HCT116 (cell line): ENCODE results near the gene SFPQ.

ENCODE experiments used
- EGR1 ChIP-seq: IDR thresholded peaks from 2 replicates; pipeline ENCODE4 v1.6.1; 2012; ENCODE audit warnings: low read depth
- EZH2 ChIP-seq: fragments of 200-600 bp; sonication (generic); IDR thresholded peaks from 2 replicates; pipeline ENCODE4 v1.6.1; 2017; ENCODE audit warnings: antibody characterized with exemption, mixed run types
- JUND ChIP-seq: IDR thresholded peaks from 2 replicates; pipeline ENCODE4 v1.6.1; 2012
- POLR2AphosphoS5 ChIP-seq: IDR thresholded peaks from 2 replicates; pipeline ENCODE4 v1.6.1; 2011; ENCODE audit warnings: mild to moderate bottlenecking, low read depth, low read length, moderate library complexity
- SIN3A ChIP-seq: IDR thresholded peaks from 2 replicates; pipeline ENCODE4 v1.6.1; 2012; ENCODE audit warnings: low read depth
- SP1 ChIP-seq: IDR thresholded peaks from 2 replicates; pipeline ENCODE4 v1.6.1; 2012; ENCODE audit warnings: low read depth
- SRF ChIP-seq: IDR thresholded peaks from 2 replicates; pipeline ENCODE4 v1.6.1; 2012; ENCODE audit warnings: low read depth
- TF ChIP-seq, protein P1 (sequence below), 3 experiments: fragments of 200-600 bp in 1 of 3; sonication (generic) in 1 of 3; IDR thresholded peaks in 2 of 3; conservative IDR thresholded peaks in 1 of 3; 2 replicates each; pipeline ENCODE4 v1.5.1; 2012 to 2017; ENCODE audit warnings: low read depth in 2 of 3, low read length in 2 of 3, antibody characterized with exemption in 1 of 3, borderline replicate concordance in 1 of 3, control low read depth in 1 of 3, mild to moderate bottlenecking in 1 of 3, mixed read lengths in 1 of 3, mixed run types in 1 of 3, moderate library complexity in 1 of 3; ENCODE audit not compliant: insufficient read depth in 1 of 3
- TF ChIP-seq, protein P2 (sequence below): IDR thresholded peaks from 2 replicates; pipeline ENCODE4 v1.6.1; 2012
- TF ChIP-seq, protein P3 (sequence below): IDR thresholded peaks from 2 replicates; pipeline ENCODE4 v1.6.1; 2012; ENCODE audit warnings: low read depth
- TF ChIP-seq, protein P4 (sequence below): IDR thresholded peaks from 2 replicates; pipeline ENCODE4 v1.6.1; 2012

DNA sequence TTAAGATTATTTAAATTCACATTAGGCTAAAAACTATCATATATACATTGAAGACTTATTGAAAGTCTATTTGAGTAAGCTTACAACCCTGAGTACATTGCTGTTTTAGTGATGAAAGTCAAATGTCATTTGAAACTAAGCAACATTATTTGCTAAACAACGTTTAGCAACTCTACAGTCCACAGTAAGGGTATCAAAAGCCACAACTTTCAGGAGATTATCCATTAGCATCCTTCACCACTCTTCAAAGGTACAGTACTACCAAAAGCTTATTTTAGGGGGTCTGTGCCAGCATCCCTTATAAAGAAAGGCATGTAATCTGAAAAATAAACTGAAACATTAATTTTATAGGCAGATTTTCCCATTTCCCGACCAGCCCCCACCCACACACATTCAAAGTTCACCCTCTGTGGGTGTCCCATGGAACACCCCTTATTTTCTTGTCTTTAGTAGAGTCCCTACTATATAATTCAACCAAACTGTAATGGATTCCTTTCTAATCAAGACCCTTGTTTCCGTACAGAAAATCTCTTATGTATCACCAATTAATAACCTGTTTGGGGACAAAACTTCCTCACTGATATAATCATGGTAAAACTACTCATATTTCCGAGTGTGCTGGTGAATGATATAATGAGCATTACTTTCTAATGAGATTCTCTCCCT, 11.0 kb downstream of the SFPQ start:
- TF ChIP-seq, protein P1, sequence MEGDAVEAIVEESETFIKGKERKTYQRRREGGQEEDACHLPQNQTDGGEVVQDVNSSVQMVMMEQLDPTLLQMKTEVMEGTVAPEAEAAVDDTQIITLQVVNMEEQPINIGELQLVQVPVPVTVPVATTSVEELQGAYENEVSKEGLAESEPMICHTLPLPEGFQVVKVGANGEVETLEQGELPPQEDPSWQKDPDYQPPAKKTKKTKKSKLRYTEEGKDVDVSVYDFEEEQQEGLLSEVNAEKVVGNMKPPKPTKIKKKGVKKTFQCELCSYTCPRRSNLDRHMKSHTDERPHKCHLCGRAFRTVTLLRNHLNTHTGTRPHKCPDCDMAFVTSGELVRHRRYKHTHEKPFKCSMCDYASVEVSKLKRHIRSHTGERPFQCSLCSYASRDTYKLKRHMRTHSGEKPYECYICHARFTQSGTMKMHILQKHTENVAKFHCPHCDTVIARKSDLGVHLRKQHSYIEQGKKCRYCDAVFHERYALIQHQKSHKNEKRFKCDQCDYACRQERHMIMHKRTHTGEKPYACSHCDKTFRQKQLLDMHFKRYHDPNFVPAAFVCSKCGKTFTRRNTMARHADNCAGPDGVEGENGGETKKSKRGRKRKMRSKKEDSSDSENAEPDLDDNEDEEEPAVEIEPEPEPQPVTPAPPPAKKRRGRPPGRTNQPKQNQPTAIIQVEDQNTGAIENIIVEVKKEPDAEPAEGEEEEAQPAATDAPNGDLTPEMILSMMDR (IDR thresholded peaks at IDR 0.05 in 2 of 3, conservative IDR thresholded peaks at IDR 0.05 in 1 of 3; ENCODE audit: borderline replicate concordance in 1 of 3, insufficient read depth in 1 of 3, low read depth in 2 of 3, low read length in 2 of 3) = no peak
- TF ChIP-seq, protein P2, sequence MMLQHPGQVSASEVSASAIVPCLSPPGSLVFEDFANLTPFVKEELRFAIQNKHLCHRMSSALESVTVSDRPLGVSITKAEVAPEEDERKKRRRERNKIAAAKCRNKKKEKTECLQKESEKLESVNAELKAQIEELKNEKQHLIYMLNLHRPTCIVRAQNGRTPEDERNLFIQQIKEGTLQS = no peak
- TF ChIP-seq POLR2AphosphoS5 = no peak
- TF ChIP-seq, protein P3, sequence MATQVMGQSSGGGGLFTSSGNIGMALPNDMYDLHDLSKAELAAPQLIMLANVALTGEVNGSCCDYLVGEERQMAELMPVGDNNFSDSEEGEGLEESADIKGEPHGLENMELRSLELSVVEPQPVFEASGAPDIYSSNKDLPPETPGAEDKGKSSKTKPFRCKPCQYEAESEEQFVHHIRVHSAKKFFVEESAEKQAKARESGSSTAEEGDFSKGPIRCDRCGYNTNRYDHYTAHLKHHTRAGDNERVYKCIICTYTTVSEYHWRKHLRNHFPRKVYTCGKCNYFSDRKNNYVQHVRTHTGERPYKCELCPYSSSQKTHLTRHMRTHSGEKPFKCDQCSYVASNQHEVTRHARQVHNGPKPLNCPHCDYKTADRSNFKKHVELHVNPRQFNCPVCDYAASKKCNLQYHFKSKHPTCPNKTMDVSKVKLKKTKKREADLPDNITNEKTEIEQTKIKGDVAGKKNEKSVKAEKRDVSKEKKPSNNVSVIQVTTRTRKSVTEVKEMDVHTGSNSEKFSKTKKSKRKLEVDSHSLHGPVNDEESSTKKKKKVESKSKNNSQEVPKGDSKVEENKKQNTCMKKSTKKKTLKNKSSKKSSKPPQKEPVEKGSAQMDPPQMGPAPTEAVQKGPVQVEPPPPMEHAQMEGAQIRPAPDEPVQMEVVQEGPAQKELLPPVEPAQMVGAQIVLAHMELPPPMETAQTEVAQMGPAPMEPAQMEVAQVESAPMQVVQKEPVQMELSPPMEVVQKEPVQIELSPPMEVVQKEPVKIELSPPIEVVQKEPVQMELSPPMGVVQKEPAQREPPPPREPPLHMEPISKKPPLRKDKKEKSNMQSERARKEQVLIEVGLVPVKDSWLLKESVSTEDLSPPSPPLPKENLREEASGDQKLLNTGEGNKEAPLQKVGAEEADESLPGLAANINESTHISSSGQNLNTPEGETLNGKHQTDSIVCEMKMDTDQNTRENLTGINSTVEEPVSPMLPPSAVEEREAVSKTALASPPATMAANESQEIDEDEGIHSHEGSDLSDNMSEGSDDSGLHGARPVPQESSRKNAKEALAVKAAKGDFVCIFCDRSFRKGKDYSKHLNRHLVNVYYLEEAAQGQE = no peak
- no peak for TF ChIP-seq EZH2
- no peak for TF ChIP-seq SP1
- TF ChIP-seq EGR1 = no peak
- TF ChIP-seq JUND = no peak
- TF ChIP-seq SRF = no peak
- no peak for TF ChIP-seq SIN3A
- TF ChIP-seq, protein P4, sequence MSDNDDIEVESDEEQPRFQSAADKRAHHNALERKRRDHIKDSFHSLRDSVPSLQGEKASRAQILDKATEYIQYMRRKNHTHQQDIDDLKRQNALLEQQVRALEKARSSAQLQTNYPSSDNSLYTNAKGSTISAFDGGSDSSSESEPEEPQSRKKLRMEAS = no peak
